ENCODE results near the gene SLC6A3. TPM values are rescaled to one million over a fixed set of nuclear protein-coding genes. Genes with fewer than 3 reads are reported as not detected.

The SLC6A3 gene
- total RNA-seq, 4 donors from 2014 or later, result 0.20 to 0.90 TPM; not detected in 2

DNA sequence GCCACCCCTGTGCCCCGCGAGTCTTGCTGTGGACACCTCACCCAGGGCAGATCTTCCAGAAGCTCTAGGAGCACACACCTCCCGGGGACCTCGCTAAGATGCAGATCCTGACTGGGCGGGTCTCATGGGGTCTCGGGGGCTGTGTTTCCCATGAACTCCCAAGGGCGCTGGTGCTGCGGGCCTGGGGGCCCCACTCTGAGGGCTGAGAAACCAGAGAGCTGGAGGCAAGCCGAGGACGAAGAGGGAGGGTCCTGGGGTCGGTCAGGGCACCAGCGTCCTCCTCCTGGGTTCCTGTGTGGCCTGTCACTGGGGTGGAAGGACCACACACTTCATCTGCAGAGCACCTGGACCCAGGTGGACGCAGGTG, 30.2 kb downstream of the SLC6A3 start:
- Histone ChIP-seq H3K4me3 (no peak overlapping the region), H3K36me3 (no peaks in the 10 kb centered on the region), H3K4me1 (no peaks in the 10 kb centered on the region), H3K27ac (no peak overlapping the region), H3K27me3 (peaks cover 0 to 8% of the 10 kb centered on the region in 2 donors), H3K9me3 (no peaks in the 10 kb centered on the region)
- 73 to 83% methylated on average over 8 to 9 of the region's 13 CpGs for WGBS, 2 donors
- TF ChIP-seq, protein P1, sequence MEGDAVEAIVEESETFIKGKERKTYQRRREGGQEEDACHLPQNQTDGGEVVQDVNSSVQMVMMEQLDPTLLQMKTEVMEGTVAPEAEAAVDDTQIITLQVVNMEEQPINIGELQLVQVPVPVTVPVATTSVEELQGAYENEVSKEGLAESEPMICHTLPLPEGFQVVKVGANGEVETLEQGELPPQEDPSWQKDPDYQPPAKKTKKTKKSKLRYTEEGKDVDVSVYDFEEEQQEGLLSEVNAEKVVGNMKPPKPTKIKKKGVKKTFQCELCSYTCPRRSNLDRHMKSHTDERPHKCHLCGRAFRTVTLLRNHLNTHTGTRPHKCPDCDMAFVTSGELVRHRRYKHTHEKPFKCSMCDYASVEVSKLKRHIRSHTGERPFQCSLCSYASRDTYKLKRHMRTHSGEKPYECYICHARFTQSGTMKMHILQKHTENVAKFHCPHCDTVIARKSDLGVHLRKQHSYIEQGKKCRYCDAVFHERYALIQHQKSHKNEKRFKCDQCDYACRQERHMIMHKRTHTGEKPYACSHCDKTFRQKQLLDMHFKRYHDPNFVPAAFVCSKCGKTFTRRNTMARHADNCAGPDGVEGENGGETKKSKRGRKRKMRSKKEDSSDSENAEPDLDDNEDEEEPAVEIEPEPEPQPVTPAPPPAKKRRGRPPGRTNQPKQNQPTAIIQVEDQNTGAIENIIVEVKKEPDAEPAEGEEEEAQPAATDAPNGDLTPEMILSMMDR (IDR thresholded peaks at IDR 0.05), result no peak
- TF ChIP-seq EP300 (IDR thresholded peaks at IDR 0.05) (no peak), POLR2A (IDR thresholded peaks at IDR 0.05) (no peak)
- DNase-seq (ENCODE audit: low spot score in 2 of 2), result no peak

- no peak for TF ChIP-seq POLR2A (IDR thresholded peaks at IDR 0.05)
- TF ChIP-seq, protein P1 (IDR thresholded peaks at IDR 0.05), result no peak
- TF ChIP-seq EP300 (IDR thresholded peaks at IDR 0.05), result no peak
- Histone ChIP-seq H3K9me3 (no peaks in the 10 kb centered on the region), H3K27ac (no peak overlapping the region), H3K27me3 (peaks cover 0 to 8% of the 10 kb centered on the region in 2 donors), H3K4me3 (no peak overlapping the region), H3K4me1 (no peaks in the 10 kb centered on the region), H3K36me3 (no peaks in the 10 kb centered on the region)
- WGBS, 2 donors, result 49% methylated on average over 22 to 24 of the region's 27 CpGs
- DNase-seq (ENCODE audit: low spot score in 2 of 2), result no peak
Observed at GRCh38 chr5:1414311-1415058, 30.8 kb downstream of the SLC6A3 start.

- Histone ChIP-seq H3K27me3 (peaks cover 0 to 8% of the 10 kb centered on the region in 2 donors), H3K4me3 (no peak overlapping the region), H3K36me3 (no peaks in the 10 kb centered on the region), H3K4me1 (no peaks in the 10 kb centered on the region), H3K9me3 (no peaks in the 10 kb centered on the region), H3K27ac (no peak overlapping the region)
- 64 to 73% methylated on average over 18 to 21 of the region's 23 CpGs for WGBS, 2 donors
- TF ChIP-seq, protein P1 (IDR thresholded peaks at IDR 0.05), result no peak
- TF ChIP-seq EP300 (IDR thresholded peaks at IDR 0.05) (no peak), POLR2A (IDR thresholded peaks at IDR 0.05) (no peak)
- DNase-seq (ENCODE audit: low spot score in 2 of 2), result no peak
Observed at GRCh38 chr5:1413611-1414241, 31.5 kb downstream of the SLC6A3 start.

GRCh38 chr5:1413211-1413610, 32.0 kb downstream of the SLC6A3 start:
- no peak for DNase-seq (ENCODE audit: low spot score in 2 of 2)
- Histone ChIP-seq H3K27me3 (peaks cover 0 to 11% of the 10 kb centered on the region in 2 donors), H3K36me3 (no peaks in the 10 kb centered on the region), H3K9me3 (no peaks in the 10 kb centered on the region), H3K4me1 (no peaks in the 10 kb centered on the region), H3K27ac (no peak overlapping the region), H3K4me3 (no peak overlapping the region)
- WGBS, 2 donors, result 41 to 50% methylated on average over 12 to 13 of the region's 13 CpGs
- TF ChIP-seq EP300 (IDR thresholded peaks at IDR 0.05) (no peak), POLR2A (IDR thresholded peaks at IDR 0.05) (no peak)
- TF ChIP-seq, protein P1 (IDR thresholded peaks at IDR 0.05), result no peak

DNA sequence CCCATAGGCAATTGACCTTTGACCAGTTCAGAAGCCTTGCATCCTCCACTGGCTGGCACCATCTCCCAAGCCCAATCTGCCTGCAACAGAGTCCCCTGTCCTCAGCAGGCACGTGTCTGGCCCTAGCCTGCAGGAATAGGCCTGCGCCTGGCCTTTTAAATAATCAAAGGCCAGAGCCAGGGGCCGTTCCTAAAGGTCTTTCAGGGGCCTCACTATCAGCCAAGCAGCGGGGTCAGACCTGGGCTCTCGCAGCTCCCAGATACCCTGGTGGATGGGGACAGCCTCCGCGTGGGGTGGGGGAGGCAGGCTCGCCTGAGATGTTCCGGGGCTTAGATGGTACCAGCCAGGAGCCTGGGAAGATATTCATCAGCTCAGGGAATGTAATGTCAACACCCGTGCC, 32.6 kb downstream of the SLC6A3 start:
- Histone ChIP-seq H3K4me3 (no peak overlapping the region), H3K36me3 (no peaks in the 10 kb centered on the region), H3K27ac (no peak overlapping the region), H3K9me3 (no peaks in the 10 kb centered on the region), H3K4me1 (no peaks in the 10 kb centered on the region), H3K27me3 (peaks cover 0 to 12% of the 10 kb centered on the region in 2 donors)
- no peak for TF ChIP-seq POLR2A (IDR thresholded peaks at IDR 0.05)
- TF ChIP-seq EP300 (IDR thresholded peaks at IDR 0.05), result no peak
- TF ChIP-seq, protein P1 (IDR thresholded peaks at IDR 0.05), result no peak
- 28 to 42% methylated on average over 9 to 10 of the region's 10 CpGs for WGBS, 2 donors
- no peak for DNase-seq (ENCODE audit: low spot score in 2 of 2)

All from tibial nerve (tissue), 4 donors.